ENCODE results near the gene LENG8.

Gene LENG8

DNA sequence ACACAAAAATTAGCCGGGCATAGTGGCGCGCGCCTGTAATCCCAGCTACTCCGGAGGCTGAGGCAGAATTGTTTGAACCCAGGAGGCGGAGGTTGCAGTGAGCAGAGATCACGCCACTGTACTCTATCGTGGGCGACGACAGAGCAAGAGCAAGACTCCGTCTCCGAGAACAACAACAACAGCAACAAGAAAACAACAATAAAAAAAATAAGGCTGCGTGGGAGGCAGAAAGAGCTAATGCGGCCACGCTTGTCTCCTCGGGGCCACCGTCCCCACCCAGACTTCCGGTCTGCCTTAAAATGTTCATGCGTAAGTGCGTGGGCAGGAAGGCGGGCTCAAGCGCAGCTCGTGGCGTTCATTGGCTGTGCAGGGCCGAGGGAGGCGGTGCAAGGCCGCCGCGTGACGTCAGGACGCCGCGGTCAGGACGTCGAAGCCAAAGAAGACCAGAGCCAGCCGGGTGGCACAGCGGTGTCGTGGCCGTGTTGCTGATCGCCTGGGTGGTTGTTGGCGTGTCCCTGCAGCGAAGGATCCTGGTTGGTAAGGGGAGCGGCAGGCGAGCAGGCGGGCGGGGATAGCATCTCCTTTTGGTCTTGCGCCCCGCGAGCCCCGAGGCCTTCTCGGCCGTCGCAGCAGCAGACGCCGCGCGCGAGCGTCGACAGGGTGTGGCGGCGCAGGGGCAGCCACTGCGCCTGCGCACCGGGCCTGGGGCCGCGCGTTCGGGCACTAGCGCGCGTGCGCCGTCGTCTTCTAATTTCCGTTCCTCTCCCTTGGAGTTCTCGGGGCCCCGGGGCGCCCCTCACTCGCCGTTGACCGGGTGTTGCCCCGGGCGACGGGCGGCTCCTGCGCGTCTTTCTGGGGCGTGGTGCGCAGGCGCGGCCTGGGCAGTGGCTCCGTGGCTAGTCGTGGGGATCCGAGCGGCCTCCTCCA is at the start of gene LENG8:
LENG8 (plus strand) TSS at position 426 of the 927 bp plus-strand sequence. CDS start 2,146 bp downstream, outside the sequence.
- H3K4me3 ChIP-seq (ENCODE audit: low read depth, low read length) = peak within 1 kb of the TSS; percentile 99
- peak within 1 kb of the TSS; percentile 89 for H3K4me2 ChIP-seq (ENCODE audit: low read length)
- no peak for TF ChIP-seq CTCF (IDR thresholded peaks at IDR 0.05)
- no peaks in the 10 kb centered on the region for H3K36me3 ChIP-seq (ENCODE audit: control insufficient read depth, insufficient read depth, low read length)
- H3K27ac ChIP-seq = peak within 1 kb of the TSS; percentile 94
- H3K9ac ChIP-seq = peak within 1 kb of the TSS; percentile 82
- no peaks in the 10 kb centered on the region for H3K27me3 ChIP-seq (ENCODE audit: control insufficient read depth, insufficient read depth, low read length)
- no peaks in the 10 kb centered on the region for H3K9me3 ChIP-seq (ENCODE audit: control insufficient read depth, low read length)
- peak within 1 kb of the TSS; percentile 92 for H2AFZ ChIP-seq
- H3K4me1 ChIP-seq = peaks cover 13% of the 10 kb centered on the region
- H3K79me2 ChIP-seq = peaks cover 43% of the 10 kb centered on the region

GRCh38 chr19:54400913-54401312 is 48.1 kb upstream of the LENG8 start:
- no peak for TF ChIP-seq CTCF (IDR thresholded peaks at IDR 0.05)
- no peaks in the 10 kb centered on the region for H3K27me3 ChIP-seq (ENCODE audit: control insufficient read depth, insufficient read depth, low read length)
- H2AFZ ChIP-seq = no peak overlapping the region
- H3K27ac ChIP-seq = no peak overlapping the region
- no peaks in the 10 kb centered on the region for H3K36me3 ChIP-seq (ENCODE audit: control insufficient read depth, insufficient read depth, low read length)
- H3K79me2 ChIP-seq = no peaks in the 10 kb centered on the region
- H3K9ac ChIP-seq = no peak overlapping the region
- no peak overlapping the region for H3K4me3 ChIP-seq (ENCODE audit: low read depth, low read length)
- no peaks in the 10 kb centered on the region for H3K9me3 ChIP-seq (ENCODE audit: control insufficient read depth, low read length)
- no peak overlapping the region for H3K4me2 ChIP-seq (ENCODE audit: low read length)
- H3K4me1 ChIP-seq = no peaks in the 10 kb centered on the region

DNA sequence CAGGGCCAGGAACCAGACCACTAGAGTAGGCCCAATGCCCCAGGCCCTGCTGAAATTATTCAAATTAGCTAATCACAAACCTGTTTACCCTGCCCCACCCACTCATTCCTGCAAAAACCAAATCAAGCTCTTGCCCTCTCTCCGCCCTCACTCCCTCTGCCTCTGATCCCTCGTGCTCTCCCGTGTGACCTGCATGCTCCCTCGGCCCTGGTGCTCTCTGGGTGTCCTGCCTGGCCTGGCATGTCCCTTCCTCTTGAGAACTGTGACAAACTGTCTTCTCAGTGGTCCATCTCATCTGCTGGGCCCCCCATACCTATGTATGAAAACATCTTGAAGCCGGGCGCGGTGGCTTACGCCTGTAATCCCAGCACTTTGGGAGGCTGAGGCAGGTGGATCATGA is 45.9 kb upstream of the LENG8 start:
- no peaks in the 10 kb centered on the region for H3K36me3 ChIP-seq (ENCODE audit: control insufficient read depth, insufficient read depth, low read length)
- H3K27me3 ChIP-seq (ENCODE audit: control insufficient read depth, insufficient read depth, low read length) = no peaks in the 10 kb centered on the region
- H2AFZ ChIP-seq = no peak overlapping the region
- TF ChIP-seq CTCF (IDR thresholded peaks at IDR 0.05) = no peak
- H3K9me3 ChIP-seq (ENCODE audit: control insufficient read depth, low read length) = no peaks in the 10 kb centered on the region
- no peak overlapping the region for H3K9ac ChIP-seq
- H3K4me1 ChIP-seq = no peaks in the 10 kb centered on the region
- H3K27ac ChIP-seq = no peak overlapping the region
- H3K79me2 ChIP-seq = no peaks in the 10 kb centered on the region
- no peak overlapping the region for H3K4me3 ChIP-seq (ENCODE audit: low read depth, low read length)
- H3K4me2 ChIP-seq (ENCODE audit: low read length) = no peak overlapping the region

- H3K79me2 ChIP-seq = no peaks in the 10 kb centered on the region
- H3K9me3 ChIP-seq (ENCODE audit: control insufficient read depth, low read length) = no peaks in the 10 kb centered on the region
- no peak overlapping the region for H3K4me3 ChIP-seq (ENCODE audit: low read depth, low read length)
- no peak overlapping the region for H2AFZ ChIP-seq
- TF ChIP-seq CTCF (IDR thresholded peaks at IDR 0.05) = no peak
- peaks cover 2% of the 10 kb centered on the region for H3K27me3 ChIP-seq (ENCODE audit: control insufficient read depth, insufficient read depth, low read length)
- H3K4me2 ChIP-seq (ENCODE audit: low read length) = no peak overlapping the region
- no peaks in the 10 kb centered on the region for H3K36me3 ChIP-seq (ENCODE audit: control insufficient read depth, insufficient read depth, low read length)
- no peak overlapping the region for H3K27ac ChIP-seq
- no peaks in the 10 kb centered on the region for H3K4me1 ChIP-seq
- H3K9ac ChIP-seq = no peak overlapping the region
These were observed 43.4 kb upstream of the LENG8 start for GRCh38 chr19:54405628-54406027.

Measured in parathyroid adenoma (tissue), 2 donors.